SJCRH30 (cell line): Measurements from ENCODE around the gene PRRC2B. TPM values are rescaled to one million over a fixed set of nuclear protein-coding genes. Genes with fewer than 3 reads are reported as not detected.
"Not testable (repeated sequence)": the region's sequence is repeated elsewhere in the genome, so short reads cannot be mapped to it uniquely, and the experiment has no call there.

Source experiments
- DNase-seq, 2 experiments: peaks; one replicate each; pipeline ENCODE4 v3.0.0-alpha.2; 2015 to 2020
- H3K27ac ChIP-seq: fragments of 250-450 bp; sonication (Bioruptor Pico); 2 replicates; pipeline ENCODE4 v1.5.1; 2020; ENCODE audit warnings: mild to moderate bottlenecking, moderate library complexity
- H3K27me3 ChIP-seq: fragments of 250-450 bp; sonication (Bioruptor Pico); 2 replicates; pipeline ENCODE4 v1.5.1; 2020; ENCODE audit warnings: mild to moderate bottlenecking, moderate library complexity
- H3K36me3 ChIP-seq: fragments of 250-450 bp; sonication (Bioruptor Pico); 2 replicates; pipeline ENCODE4 v1.5.1; 2020; ENCODE audit warnings: mild to moderate bottlenecking, moderate library complexity
- H3K4me1 ChIP-seq: fragments of 250-450 bp; sonication (Bioruptor Pico); 2 replicates; pipeline ENCODE4 v1.5.1; 2020; ENCODE audit warnings: mild to moderate bottlenecking, moderate library complexity
- H3K4me3 ChIP-seq: fragments of 250-450 bp; sonication (Bioruptor Pico); 2 replicates; pipeline ENCODE4 v1.5.1; 2020; ENCODE audit warnings: mild to moderate bottlenecking, moderate library complexity
- H3K9me3 ChIP-seq: fragments of 250-450 bp; sonication (Bioruptor Pico); replicated peaks from 2 replicates; pipeline ENCODE4 v1.5.1; 2020; ENCODE audit warnings: mild to moderate bottlenecking, moderate library complexity
- total RNA-seq: library from RNA; depleted of rRNA; stranded (reverse); fragments of >200 nt; shearing (Covaris generic); gene quantifications from 2 replicates; pipeline ENCODE4 v1.2.3, GENCODE V29; 2014

PRRC2B gene
- total RNA-seq, 1 experiment from 2014 or later, result 185 TPM

- H3K27me3 ChIP-seq, result no peaks in the 10 kb centered on the region
- no peaks in the 10 kb centered on the region for H3K9me3 ChIP-seq
- H3K4me1 ChIP-seq, result peaks cover 6% of the 10 kb centered on the region; the same call in 1 of the 2 replicates
- peaks cover 57% of the 10 kb centered on the region for H3K36me3 ChIP-seq
- no peak for DNase-seq
- H3K4me3 ChIP-seq, result no peak overlapping the region
- H3K27ac ChIP-seq, result no peak overlapping the region
These were observed 106.5 kb downstream of the PRRC2B start for GRCh38 chr9:131500377-131500776.

GRCh38 chr9:131500939-131501541 is 107.2 kb downstream of the PRRC2B start:
- Histone ChIP-seq H3K27ac (no peak overlapping the region), H3K27me3 (no peaks in the 10 kb centered on the region), H3K9me3 (no peaks in the 10 kb centered on the region), H3K4me3 (no peak overlapping the region), H3K4me1 (peaks cover 6% of the 10 kb centered on the region; the same call in 1 of the 2 replicates), H3K36me3 (peaks cover 51% of the 10 kb centered on the region)
- DNase-seq, result peak; percentile 35 to 44

GRCh38 chr9:131502781-131503625 is 109.1 kb downstream of the PRRC2B start, which contains the start of gene POMT1:
POMT1 (plus strand) TSS chr9:131502918; CDS start chr9:131504219, 1,301 bp downstream.
- peak within 1 kb of the TSS; percentile 37 for H3K27ac ChIP-seq
- H3K27me3 ChIP-seq, result no peaks in the 10 kb centered on the region
- DNase-seq, result peak; percentile 91 to 95

GRCh38 chr9:131503626-131504465 is 110.0 kb downstream of the PRRC2B start:
- no peaks in the 10 kb centered on the region for H3K9me3 ChIP-seq
- peaks cover 6% of the 10 kb centered on the region; the same call in 1 of the 2 replicates for H3K4me1 ChIP-seq
- no peak overlapping the region; the same call in 1 of the 2 replicates for H3K27ac ChIP-seq
- no peaks in the 10 kb centered on the region for H3K27me3 ChIP-seq
- peak; percentile 34 to 41 for DNase-seq
- H3K36me3 ChIP-seq, result peaks cover 30% of the 10 kb centered on the region
- H3K4me3 ChIP-seq, result peak overlapping the region; percentile 69

More at GRCh38 chr9:131502781-131503625, 109.1 kb downstream of the PRRC2B start, which contains the start of gene POMT1:
- peak within 1 kb of the TSS; percentile 69 for H3K4me3 ChIP-seq
- H3K4me1 ChIP-seq, result peaks cover 6% of the 10 kb centered on the region; the same call in 1 of the 2 replicates
- peaks cover 34% of the 10 kb centered on the region for H3K36me3 ChIP-seq
- H3K9me3 ChIP-seq, result no peaks in the 10 kb centered on the region

GRCh38 chr9:131505012-131505411 is 111.1 kb downstream of the PRRC2B start:
- Histone ChIP-seq H3K27me3 (no peaks in the 10 kb centered on the region), H3K4me1 (peaks cover 6% of the 10 kb centered on the region; the same call in 1 of the 2 replicates), H3K9me3 (no peaks in the 10 kb centered on the region), H3K4me3 (no peak overlapping the region), H3K36me3 (peaks cover 18% of the 10 kb centered on the region), H3K27ac (no peak overlapping the region)
- DNase-seq, result no peak

- peaks cover 35% of the 10 kb centered on the region for H3K36me3 ChIP-seq
These were observed 117.5 kb downstream of the PRRC2B start for GRCh38 chr9:131511416-131511815.

GRCh38 chr9:131511880-131512279 is 118.0 kb downstream of the PRRC2B start:
- H3K4me1 ChIP-seq, result no peaks in the 10 kb centered on the region
- no peak overlapping the region for H3K4me3 ChIP-seq
- H3K9me3 ChIP-seq, result no peaks in the 10 kb centered on the region
- no peaks in the 10 kb centered on the region for H3K27me3 ChIP-seq
- DNase-seq, result no peak
- H3K36me3 ChIP-seq, result peaks cover 39% of the 10 kb centered on the region
- H3K27ac ChIP-seq, result no peak overlapping the region

More at GRCh38 chr9:131511416-131511815, 117.5 kb downstream of the PRRC2B start:
- DNase-seq, result no peak
- Histone ChIP-seq H3K27me3 (no peaks in the 10 kb centered on the region), H3K4me1 (no peaks in the 10 kb centered on the region), H3K9me3 (no peaks in the 10 kb centered on the region), H3K4me3 (no peak overlapping the region), H3K27ac (no peak overlapping the region)

- DNase-seq, result no peak
- H3K36me3 ChIP-seq, result peaks cover 44% of the 10 kb centered on the region
- H3K4me1 ChIP-seq, result no peaks in the 10 kb centered on the region
- H3K27me3 ChIP-seq, result no peaks in the 10 kb centered on the region
- H3K27ac ChIP-seq, result no peak overlapping the region
- no peak overlapping the region for H3K4me3 ChIP-seq
- no peaks in the 10 kb centered on the region for H3K9me3 ChIP-seq
These were observed 119.3 kb downstream of the PRRC2B start for GRCh38 chr9:131513177-131513576.

GRCh38 chr9:131515559-131516031 is 121.7 kb downstream of the PRRC2B start:
- not testable (repeated sequence) for H3K9me3 ChIP-seq, H3K27ac ChIP-seq, H3K4me1 ChIP-seq, H3K27me3 ChIP-seq, H3K4me3 ChIP-seq, DNase-seq
- peaks cover 60% of the 10 kb centered on the region for H3K36me3 ChIP-seq

GRCh38 chr9:131516100-131516499 is 122.2 kb downstream of the PRRC2B start:
- Histone ChIP-seq H3K9me3 (no peaks in the 10 kb centered on the region), H3K4me3 (no peak overlapping the region), H3K27me3 (no peaks in the 10 kb centered on the region), H3K4me1 (no peaks in the 10 kb centered on the region), H3K27ac (no peak overlapping the region), H3K36me3 (peaks cover 60% of the 10 kb centered on the region)
- no peak for DNase-seq

- Histone ChIP-seq H3K27ac (no peak overlapping the region), H3K36me3 (peaks cover 63% of the 10 kb centered on the region), H3K4me3 (no peak overlapping the region), H3K9me3 (no peaks in the 10 kb centered on the region), H3K4me1 (no peaks in the 10 kb centered on the region), H3K27me3 (no peaks in the 10 kb centered on the region)
- no peak for DNase-seq
These were observed 123.0 kb downstream of the PRRC2B start for GRCh38 chr9:131516930-131517329.

GRCh38 chr9:131517761-131518190 is 123.9 kb downstream of the PRRC2B start:
- Histone ChIP-seq H3K27ac (no peak overlapping the region), H3K9me3 (no peaks in the 10 kb centered on the region), H3K4me1 (no peaks in the 10 kb centered on the region), H3K36me3 (peaks cover 63% of the 10 kb centered on the region), H3K4me3 (no peak overlapping the region), H3K27me3 (no peaks in the 10 kb centered on the region)
- no peak for DNase-seq

- no peak overlapping the region for H3K27ac ChIP-seq
- H3K36me3 ChIP-seq, result peaks cover 68% of the 10 kb centered on the region
- DNase-seq, result no peak
- H3K27me3 ChIP-seq, result no peaks in the 10 kb centered on the region
- no peaks in the 10 kb centered on the region for H3K4me1 ChIP-seq
- H3K9me3 ChIP-seq, result no peaks in the 10 kb centered on the region
- no peak overlapping the region for H3K4me3 ChIP-seq
These were observed 124.7 kb downstream of the PRRC2B start for GRCh38 chr9:131518553-131518952.

GRCh38 chr9:131520503-131520902 is 126.6 kb downstream of the PRRC2B start:
- H3K4me3 ChIP-seq, result no peak overlapping the region
- no peak overlapping the region for H3K27ac ChIP-seq
- H3K9me3 ChIP-seq, result no peaks in the 10 kb centered on the region
- H3K36me3 ChIP-seq, result peaks cover 74% of the 10 kb centered on the region
- H3K27me3 ChIP-seq, result no peaks in the 10 kb centered on the region
- no peaks in the 10 kb centered on the region for H3K4me1 ChIP-seq
- no peak for DNase-seq
